GM21381 (cell line): ENCODE results near the gene KCNK18.

ENCODE experiments used
- ATAC-seq: cut with Tn5 transposase; IDR thresholded peaks from one replicate; pipeline ENCODE4 v1.9.1; 2021; ENCODE audit warnings: mild to moderate bottlenecking, moderate library complexity; ENCODE audit not compliant: unreplicated experiment

The KCNK18 gene

DNA sequence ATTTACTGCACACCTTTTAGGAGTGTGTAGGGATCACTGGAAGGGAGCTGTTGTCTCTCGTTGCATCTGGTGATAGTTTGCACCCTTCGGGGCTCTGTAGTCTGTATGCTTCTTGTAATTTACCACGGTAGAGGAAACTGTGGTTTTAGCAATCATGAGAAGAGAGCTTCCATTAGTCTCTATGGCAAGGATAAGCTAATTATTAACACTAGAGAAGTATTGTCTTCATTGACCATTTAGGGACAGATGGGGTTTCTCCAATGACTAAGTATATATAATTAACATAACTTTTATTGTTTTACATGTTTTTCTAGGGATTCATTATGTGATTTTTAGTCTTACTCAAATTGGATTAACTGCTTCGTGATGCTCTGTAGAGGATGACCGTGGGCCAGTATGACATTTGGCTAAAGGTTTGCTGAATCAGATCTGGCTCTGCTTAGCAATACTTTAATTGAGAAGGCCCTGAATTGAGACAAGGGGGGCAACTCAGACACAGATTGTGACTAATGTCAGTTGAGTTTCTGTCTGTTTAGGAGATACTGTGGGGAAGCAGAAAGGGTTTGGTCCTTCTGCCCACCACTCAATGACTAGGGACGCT lies 52.3 kb downstream of the KCNK18 start:
- ATAC-seq = peak; percentile 80

- ATAC-seq = no peak
Observed at GRCh38 chr10:117250411-117250810, 53.1 kb downstream of the KCNK18 start.

GRCh38 chr10:117253908-117254307 lies 56.6 kb downstream of the KCNK18 start:
- ATAC-seq = no peak

DNA sequence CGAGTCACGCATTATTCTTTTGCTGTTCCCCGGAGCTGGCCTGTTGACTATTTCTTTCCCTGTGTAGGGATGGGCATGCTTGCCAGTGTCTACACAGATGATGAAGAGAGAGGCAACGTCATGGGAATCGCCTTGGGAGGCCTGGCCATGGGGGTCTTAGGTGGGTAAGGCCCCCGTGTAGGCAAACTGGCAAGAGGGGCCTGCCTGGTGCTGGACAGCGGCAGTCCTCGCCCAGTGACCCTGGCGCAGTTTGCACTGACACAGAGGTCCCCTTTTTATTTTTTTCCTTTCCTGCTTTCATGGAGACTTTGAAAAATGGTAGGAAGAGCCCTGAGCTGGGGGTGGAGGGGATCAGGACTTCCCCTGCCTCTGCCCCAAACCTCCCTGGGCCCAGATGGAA lies 57.0 kb downstream of the KCNK18 start:
- ATAC-seq = no peak

DNA sequence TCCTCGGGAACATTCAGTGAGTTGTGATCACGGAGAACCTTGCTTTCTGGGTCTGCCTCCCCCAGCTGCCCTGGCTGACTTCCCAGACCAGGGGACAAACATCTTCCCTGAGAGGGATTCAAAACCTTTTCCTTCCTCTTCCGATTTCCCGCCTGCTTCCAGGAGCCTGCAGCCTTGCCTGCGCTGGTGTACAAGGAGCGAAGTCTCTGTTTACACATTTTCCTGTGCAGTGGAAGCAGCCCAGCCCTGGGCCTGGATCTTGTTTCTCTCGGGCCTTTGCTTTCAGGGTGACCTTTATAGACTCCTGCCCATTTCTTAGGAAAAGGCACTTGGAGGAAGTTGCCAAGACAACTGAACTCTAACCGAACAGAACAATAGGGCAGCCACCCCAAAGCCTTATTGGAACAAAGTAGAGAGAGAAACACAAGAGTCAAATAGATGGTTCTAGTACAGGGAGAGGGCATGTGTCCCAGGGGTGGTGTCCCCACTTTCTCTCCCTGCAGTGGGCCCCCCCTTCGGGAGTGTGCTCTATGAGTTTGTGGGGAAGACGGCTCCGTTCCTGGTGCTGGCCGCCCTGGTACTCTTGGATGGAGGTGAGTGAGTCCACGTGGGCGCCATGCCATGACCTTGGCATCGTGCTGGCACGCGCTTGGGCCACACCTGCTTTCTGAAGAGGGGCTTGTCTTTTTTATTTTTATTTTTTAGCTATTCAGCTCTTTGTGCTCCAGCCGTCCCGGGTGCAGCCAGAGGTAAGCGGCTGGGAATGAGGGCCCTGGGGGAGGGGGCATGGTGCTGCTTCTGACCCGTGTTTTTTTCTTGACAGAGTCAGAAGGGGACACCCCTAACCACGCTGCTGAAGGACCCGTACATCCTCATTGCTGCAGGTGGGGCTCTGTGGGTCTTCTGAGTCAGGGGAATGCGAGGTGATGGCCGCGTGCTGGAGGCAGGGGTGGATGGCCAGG lies 57.8 kb downstream of the KCNK18 start:
- ATAC-seq = no peak

GRCh38 chr10:117255835-117256460 lies 58.7 kb downstream of the KCNK18 start:
- no peak for ATAC-seq

- no peak for ATAC-seq
Observed at GRCh38 chr10:117256910-117257309, 59.6 kb downstream of the KCNK18 start.

DNA sequence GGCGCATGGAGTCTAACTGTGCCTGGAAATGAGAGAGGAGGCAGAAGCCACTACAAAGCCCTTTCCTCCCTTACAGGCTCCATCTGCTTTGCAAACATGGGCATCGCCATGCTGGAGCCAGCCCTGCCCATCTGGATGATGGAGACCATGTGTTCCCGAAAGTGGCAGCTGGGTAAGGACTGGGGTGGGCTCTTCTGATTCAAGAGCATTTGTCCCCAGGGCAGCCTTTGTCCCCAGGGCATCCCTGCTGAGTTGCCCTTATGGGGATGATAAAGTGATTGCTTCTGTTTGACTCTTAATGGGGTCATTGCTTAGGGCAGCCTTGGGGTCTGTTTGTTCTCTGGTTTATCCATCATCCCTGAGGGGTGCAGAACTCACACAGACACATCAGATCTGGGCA lies 60.4 kb downstream of the KCNK18 start:
- no peak for ATAC-seq

DNA sequence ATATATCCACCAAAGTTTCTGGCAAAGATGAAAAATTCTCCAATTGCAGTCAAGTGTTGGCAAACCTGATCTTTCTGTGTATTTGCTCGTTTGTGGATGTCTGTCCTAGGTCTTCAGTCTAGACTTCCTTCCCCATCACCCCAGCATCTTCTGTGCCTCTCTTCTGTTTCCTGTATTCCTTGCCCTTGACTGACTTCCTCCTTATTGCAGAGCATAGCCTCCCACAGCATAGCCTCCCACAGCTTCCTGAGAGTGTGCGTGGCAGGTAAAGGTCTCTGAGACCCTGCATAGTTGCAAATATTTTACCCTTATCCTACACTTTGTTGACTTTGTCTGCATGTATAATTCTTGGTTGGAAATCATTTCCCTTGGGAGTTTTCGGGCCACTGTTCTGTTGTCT lies 62.0 kb downstream of the KCNK18 start:
- no peak for ATAC-seq
